GM20000 (cell line): Measurements from ENCODE around the gene AK2.

Experiments used
- DNase-seq: peaks from one replicate; pipeline ENCODE4 v3.0.0; 2012; ENCODE audit warnings: low spot score
- CTCF ChIP-seq: IDR thresholded peaks from 2 replicates; pipeline ENCODE4 v1.5.1; 2012; ENCODE audit warnings: mild to moderate bottlenecking, control low read depth; ENCODE audit errors: extremely low read depth, missing control alignments

AK2 gene

GRCh38 chr1:32972814-32973428 is 63.8 kb downstream of the AK2 start:
- peak; percentile 52 for DNase-seq

GRCh38 chr1:32971576-32971975 is 65.1 kb downstream of the AK2 start:
- TF ChIP-seq CTCF = no peak
- no peak for DNase-seq

More at GRCh38 chr1:32972814-32973428, 63.8 kb downstream of the AK2 start:
- no peak for TF ChIP-seq CTCF

- no peak for TF ChIP-seq CTCF
Measured at GRCh38 chr1:32971156-32971555, 65.5 kb downstream of the AK2 start.

GRCh38 chr1:32969566-32969965 is 67.1 kb downstream of the AK2 start:
- no peak for TF ChIP-seq CTCF
- DNase-seq = no peak

More at GRCh38 chr1:32971156-32971555, 65.5 kb downstream of the AK2 start:
- no peak for DNase-seq

- DNase-seq = no peak
- no peak for TF ChIP-seq CTCF
Measured at GRCh38 chr1:32967888-32968568, 68.7 kb downstream of the AK2 start.

GRCh38 chr1:32966900-32967299 is 69.8 kb downstream of the AK2 start:
- TF ChIP-seq CTCF = no peak
- DNase-seq = no peak

GRCh38 chr1:32965251-32965747 is 71.4 kb downstream of the AK2 start:
- no peak for TF ChIP-seq CTCF
- no peak for DNase-seq
